HG03439 (cell line): ENCODE results near the gene POLA2.
"Not testable (repeated sequence)": the region's sequence is repeated elsewhere in the genome, so short reads cannot be mapped to it uniquely, and the experiment has no call there.

ENCODE experiments used
- ATAC-seq: cut with Tn5 transposase; IDR thresholded peaks from one replicate; pipeline ENCODE4 v1.9.1; 2021; ENCODE audit warnings: mild to moderate bottlenecking, moderate library complexity; ENCODE audit not compliant: unreplicated experiment

Gene POLA2

GRCh38 chr11:65261591-65262380 lies at the start of gene POLA2:
TSS of gene POLA2 (plus strand) at chr11:65261962. CDS start at chr11:65262293, 331 bp downstream.
- peak; percentile 83 for ATAC-seq

DNA sequence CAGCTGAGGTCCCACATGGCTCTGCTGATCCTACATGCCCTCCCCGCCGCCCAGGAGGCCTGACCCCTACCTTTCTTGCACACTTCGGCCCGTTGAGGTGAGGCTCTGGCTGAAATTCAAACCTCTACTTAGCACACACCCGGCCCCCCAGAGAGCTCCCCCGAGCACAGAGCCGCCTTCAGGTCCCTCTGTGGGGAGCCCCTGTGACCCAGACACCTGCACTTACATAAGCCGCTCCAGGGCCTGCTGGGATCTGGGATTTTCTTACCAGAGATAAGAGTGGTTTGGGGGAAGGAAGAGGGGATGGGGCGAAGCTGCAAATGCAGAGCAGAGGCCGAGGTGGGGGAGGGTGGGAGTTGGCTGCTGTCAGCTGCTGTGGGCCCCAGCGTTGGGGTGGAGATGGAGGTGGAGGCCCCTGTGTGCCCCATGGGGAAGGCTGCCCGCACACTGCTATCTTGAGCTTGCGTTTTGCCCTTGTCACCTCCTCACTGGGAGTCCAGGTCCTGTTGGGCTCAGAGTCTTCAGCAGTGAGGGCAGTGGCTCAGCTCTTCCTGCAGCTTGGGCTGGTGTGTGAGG lies 49.4 kb upstream of the POLA2 start:
- ATAC-seq = no peak

GRCh38 chr11:65213322-65214211 lies 48.2 kb upstream of the POLA2 start:
- no peak for ATAC-seq

- ATAC-seq = no peak
Observed at GRCh38 chr11:65214212-65214845, 47.4 kb upstream of the POLA2 start.

DNA sequence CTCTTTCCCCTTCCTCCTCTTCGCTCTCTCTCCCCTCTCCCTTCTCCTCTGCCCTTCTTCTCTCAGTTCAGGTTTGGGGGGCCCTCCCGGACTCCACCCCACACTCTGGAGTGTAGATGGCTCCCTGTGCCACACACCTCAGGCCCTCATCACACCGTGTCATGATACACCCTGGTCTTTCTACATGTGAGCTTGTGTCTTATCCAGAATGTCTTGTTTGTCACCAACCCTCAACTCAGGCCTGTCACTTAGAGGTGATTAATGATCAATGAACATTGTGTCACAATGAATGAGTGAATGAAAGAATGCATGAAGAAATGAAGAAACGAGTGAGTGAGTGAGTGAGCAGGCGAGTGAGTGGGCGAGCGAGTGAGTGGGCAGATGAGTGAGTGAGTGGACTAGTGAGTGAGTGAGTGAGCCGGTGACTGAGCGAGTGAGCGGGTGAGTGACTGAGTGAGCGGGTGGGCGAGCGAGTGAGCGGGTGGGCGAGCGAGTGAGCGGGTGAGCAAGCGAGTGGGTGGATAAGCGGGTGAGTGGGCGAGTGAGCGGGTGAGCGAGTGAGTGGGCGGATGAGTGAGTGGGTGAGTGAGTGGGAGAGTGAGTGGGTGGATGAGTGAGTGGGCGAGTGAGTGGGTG lies 46.2 kb upstream of the POLA2 start:
- ATAC-seq = no peak

GRCh38 chr11:65216830-65217229 lies 44.9 kb upstream of the POLA2 start:
- ATAC-seq = no peak

DNA sequence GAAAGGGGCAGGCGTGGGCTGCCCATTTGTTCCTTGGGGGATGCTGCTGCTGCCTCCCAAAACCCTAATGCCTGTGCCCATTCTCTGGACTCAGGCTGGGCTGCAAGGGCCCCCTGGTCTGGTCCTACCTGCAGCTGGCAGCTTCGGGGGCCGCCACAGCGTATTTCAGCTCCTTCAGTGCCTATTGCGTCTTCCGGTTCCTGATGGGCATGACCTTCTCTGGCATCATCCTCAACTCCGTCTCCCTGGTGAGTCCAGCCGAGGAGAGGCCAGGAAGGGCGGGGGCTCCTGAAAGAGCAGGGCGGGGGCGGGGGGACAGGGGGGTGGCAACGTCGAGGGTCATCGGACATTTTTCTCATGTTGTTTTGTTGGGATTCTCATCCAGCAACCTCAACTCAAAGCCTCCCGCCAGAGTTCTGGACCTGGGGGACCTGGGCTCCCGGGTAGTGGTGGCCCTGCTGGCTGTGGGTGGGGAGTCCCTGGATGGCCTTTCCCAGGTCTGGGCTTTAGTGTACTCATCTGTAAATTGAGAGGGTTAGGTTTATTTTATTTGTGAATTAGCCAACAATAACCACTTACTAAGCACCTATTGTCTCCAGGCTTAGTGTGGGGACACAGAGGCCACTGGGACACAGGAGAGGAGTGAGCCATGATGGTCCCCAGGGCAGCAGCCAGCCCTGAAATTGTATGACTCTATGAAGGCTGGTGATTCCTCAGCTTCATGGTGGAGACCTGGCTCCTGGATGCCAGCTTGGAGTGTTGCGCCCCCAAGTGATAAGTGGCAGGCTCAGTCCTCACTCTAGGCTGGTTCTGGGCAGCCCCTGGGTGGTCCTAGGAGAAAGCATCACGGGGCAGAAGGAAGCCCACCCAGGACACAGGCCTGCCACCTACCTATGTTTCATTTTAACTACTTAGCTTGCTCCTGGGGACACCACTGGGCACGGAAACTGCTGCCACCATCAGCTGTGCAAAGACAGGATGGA lies 44.0 kb upstream of the POLA2 start:
- ATAC-seq = no peak

DNA sequence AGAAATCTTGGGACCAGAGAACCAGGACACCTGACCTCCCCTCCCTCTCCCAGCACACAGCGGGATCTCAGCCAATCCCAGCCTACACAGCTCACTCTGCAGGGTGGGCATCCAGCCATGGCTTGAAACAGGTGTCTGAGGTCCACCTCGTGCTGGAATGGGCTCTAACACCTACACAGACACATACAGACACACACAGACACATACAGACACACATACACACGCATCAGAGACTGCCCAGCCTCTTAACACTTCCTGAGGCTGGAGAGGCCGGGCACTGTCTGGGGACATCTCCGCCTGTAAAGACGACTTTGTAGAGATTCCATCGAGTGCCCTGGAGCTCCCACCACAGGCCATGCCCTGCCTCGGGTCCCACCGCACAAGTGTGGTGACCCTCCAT lies 43.3 kb upstream of the POLA2 start:
- ATAC-seq = no peak

GRCh38 chr11:65219930-65220213 lies 41.9 kb upstream of the POLA2 start:
- no peak for ATAC-seq

DNA sequence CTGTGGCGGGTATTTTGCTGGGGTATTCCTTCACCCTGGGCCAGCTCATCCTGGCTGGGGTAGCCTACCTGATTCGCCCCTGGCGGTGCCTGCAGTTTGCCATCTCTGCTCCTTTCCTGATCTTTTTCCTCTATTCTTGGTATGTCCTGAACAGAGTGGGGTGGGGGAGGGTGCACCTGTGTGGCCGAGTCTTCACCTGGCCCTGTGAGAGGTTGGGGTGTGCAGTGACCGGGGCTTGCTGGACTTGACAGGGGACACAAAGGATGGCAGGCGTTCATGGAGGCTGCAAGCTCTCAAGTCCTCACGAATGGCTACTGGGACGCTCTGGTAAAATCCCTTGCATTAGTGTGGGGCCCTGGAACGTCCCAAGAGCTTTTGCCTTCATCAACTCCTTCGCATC lies 40.7 kb upstream of the POLA2 start:
- no peak for ATAC-seq

- no peak for ATAC-seq
Observed at GRCh38 chr11:65223011-65223410, 38.8 kb upstream of the POLA2 start.

DNA sequence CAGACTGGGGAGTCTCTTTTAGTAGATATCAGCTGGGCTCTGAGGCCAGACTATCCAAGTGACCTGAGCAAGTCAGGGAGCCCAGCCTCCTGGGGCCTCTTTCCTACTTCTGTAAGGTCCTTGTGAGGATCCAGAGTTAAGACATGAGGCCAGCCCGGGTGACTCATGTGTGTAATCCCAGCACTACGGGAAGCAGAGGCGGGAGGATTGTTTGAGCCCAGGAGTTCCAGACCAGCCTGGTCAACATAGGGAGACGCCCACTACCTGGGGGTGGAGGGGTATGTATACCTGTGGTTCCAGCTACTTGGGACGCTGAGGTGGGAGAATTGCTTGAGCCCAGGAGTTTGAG lies 36.9 kb upstream of the POLA2 start:
- no peak for ATAC-seq

- peak; percentile 64 for ATAC-seq
Observed at GRCh38 chr11:65225279-65226102, 36.3 kb upstream of the POLA2 start.

GRCh38 chr11:65226103-65226442 lies 35.7 kb upstream of the POLA2 start:
- ATAC-seq = no peak

GRCh38 chr11:65227879-65228278 lies 33.9 kb upstream of the POLA2 start:
- no peak for ATAC-seq

GRCh38 chr11:65236194-65237059 lies 25.3 kb upstream of the POLA2 start:
- no peak for ATAC-seq

- not testable (repeated sequence) for ATAC-seq
Observed at GRCh38 chr11:65238302-65238701, 23.5 kb upstream of the POLA2 start.

DNA sequence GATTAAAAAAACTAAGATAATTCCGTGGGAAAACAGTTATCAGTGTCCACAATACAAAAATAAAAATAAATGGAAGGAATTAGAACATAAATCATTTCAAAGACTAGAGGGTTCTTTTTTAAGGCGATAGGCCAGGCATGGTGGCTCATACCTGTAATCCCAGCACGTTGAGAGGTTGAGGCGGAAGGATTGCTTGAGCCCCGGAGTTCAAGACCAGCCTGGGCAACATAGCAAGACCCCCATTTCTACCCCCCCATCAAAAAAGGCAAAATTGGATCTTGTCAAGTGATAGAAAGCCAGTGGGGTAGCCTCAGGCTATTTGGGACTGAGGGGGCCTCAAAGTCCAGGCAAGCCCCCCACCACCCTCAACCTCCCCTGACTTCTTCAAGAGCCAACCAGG lies 20.6 kb upstream of the POLA2 start:
- no peak for ATAC-seq
